ENCODE results near the gene LAMC3.
"Not testable (repeated sequence)": the region's sequence is repeated elsewhere in the genome, so short reads cannot be mapped to it uniquely, and the experiment has no call there.

The LAMC3 gene

DNA sequence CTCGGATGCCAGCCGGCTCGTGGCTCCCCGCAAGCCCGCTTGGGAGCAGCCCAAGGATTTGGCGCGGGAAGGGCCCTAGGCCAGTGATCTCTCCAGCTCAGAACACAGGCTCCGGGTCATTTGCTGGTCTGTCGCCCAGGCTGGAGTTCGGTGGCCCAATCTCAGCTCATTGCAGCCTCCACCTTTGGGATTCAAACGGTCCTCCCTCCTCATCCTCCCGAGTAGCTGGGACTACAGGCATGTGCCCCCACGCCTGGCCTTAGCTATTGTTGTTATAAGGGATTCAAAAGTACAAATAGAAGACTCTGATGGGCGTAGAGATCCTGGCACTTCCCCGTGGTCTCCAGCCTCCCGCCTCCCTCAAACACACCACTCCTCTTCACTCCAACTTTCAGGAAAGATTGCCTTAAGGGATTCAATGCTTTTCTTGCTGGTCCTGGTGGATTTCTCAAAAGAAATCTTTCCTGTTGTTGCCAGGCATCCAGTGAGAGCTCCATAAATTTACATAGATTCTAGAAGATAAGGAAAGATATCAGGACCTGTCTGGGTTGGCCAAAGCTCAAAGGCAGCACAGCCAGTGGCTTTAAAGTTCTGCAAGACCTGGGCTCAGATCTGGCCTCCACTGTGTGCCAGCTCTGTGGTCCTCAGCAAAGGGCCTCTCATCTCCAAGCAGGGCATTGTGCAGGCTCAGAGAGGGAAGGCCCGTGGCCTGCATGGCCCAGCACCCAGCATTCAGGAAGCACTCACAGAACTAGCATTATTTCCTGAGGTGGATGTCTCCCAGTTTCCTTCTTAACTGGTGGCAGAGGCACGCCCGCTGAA is 88.4 kb downstream of the LAMC3 start:
- DNase-seq (ENCODE audit: low read depth) = no peak

GRCh38 chr9:131097948-131098278 is 88.9 kb downstream of the LAMC3 start:
- no peak for DNase-seq (ENCODE audit: low read depth)

GRCh38 chr9:131098391-131099101 is 89.6 kb downstream of the LAMC3 start:
- DNase-seq (ENCODE audit: low read depth) = no peak

- no peak for DNase-seq (ENCODE audit: low read depth)
Observed at GRCh38 chr9:131099102-131099606, 90.2 kb downstream of the LAMC3 start.

DNA sequence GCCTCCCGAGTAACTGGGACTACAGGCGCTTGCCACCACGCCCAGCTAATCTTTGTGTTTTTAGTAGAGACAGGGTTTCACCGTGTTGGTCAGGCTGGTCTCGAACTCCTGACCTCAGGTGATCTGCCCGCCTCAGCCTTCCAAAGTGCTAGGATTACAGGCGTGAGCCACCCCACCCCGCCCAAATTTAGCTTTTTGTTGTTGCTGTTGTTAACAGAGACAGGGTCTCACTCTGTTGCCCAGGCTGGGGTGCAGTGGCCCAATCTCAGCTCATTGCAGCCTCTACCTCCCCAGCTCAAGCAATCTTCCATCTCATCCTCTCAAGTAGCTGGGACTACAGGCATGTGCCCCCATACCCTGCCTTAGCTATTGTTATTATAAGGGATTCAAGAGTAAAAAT is 90.9 kb downstream of the LAMC3 start:
- not testable (repeated sequence) for DNase-seq (ENCODE audit: low read depth)

- no peak for DNase-seq (ENCODE audit: low read depth)
Observed at GRCh38 chr9:131100445-131100844, 91.5 kb downstream of the LAMC3 start.

- no peak for DNase-seq (ENCODE audit: low read depth)
Observed at GRCh38 chr9:131101207-131101964, 92.4 kb downstream of the LAMC3 start.

- no peak for DNase-seq (ENCODE audit: low read depth)
Observed at GRCh38 chr9:131103024-131103423, 94.0 kb downstream of the LAMC3 start.

DNA sequence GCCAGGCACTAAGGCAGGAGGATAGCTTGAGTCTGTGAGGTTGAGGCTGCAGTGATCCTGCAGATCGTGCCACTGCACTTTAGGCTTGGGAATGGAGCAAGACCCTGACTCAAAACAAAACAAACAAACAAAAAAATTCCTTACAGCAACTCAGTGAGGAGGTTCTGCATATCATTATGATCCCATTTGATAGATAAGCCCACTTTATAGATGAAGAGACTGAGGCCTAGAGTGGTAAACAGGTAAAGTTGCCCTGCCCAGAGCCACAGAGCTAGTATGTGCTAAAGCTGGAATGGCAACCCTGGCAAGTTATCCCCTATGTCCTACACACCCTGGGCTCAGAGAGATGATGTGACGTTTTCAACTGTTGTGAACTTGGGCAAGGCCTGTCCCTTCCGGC is 94.6 kb downstream of the LAMC3 start:
- DNase-seq (ENCODE audit: low read depth) = no peak

DNA sequence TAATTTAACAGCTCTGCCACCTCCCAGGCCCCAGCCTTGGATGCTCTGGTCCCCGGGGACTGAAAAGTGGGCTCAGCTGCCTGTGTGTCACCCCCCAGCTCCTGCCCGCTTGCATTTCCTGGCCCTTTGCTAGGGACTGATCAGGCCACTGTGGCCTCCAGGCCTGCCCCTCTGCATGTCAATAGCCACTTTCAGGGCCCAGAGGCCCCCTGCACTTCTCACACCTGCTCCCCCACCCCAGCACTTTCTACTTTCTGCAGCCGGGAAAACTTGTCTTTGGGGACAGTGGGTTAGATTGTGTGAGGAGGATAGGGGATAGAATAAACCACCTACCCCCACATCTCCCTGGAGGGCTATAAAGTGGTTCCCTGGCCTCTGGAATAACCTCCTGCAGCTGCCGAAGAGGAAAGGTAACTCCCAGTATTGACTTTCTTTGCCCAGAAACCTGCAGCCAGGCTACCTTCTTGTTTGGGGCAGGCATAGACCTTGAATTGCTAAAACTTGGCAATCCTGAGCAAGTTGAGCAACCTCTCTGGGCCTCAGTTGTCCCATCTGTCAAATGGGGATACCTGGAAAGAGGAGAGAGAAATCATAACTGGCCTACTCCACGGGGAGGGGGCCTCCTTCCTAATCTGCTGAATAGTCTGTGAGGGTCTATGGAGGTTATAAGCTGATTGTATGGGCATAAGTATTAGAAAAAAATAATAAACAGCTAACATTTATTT is 95.2 kb downstream of the LAMC3 start:
- DNase-seq (ENCODE audit: low read depth) = no peak

DNA sequence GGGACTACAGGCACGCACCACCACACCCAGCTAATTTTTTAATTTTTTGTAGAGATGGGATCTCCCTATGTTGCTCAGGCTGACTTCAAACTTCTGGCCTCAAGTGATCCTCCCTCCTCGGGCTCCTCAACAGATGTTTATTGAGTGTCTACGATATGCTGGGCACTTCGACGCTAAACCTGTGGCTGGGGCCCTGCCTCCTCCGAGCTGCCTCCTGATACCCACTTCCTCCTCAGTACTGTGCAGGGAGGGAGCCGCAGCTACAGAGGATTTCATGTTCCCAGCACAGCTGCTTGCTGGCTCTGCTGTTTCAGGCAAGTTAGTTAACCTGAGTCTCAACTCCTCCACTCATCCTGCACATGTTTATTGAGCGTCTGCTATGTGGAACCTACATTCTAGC is 97.0 kb downstream of the LAMC3 start:
- DNase-seq (ENCODE audit: low read depth) = no peak

- DNase-seq (ENCODE audit: low read depth) = no peak
Observed at GRCh38 chr9:131107760-131108159, 98.8 kb downstream of the LAMC3 start.

DNA sequence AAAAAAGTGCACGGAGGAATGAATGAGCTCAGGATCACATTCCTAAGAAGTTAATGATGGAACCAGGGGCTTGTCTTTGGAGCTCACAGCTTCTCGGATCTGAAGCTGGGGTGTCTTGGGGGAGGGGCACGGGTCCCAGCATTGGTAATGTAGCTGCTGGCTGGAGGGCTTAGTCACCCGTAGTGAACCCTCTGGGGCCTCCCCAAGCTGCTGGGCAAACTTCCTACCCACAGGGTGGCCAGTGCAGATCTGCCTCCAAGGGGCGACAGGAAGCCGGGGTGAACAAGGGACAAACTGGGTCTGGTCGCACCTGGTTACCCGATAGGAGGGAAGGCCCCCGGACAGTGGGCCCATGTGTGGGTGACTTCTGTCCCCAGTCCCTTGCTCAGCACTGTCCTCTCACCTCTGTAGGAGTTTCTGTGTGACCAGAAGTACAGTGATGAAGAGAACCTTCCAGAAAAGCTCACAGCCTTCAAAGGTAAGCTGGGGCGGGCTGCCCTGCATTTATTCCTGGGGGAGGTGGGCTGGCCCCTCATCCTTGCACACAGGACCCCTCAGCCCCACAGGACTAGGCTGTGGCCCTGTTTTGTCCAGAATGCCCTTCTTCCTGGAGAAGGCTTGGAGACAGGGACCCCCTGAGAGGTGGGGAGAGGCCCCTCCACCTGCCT is 102.3 kb downstream of the LAMC3 start:
- no peak for DNase-seq (ENCODE audit: low read depth)

GRCh38 chr9:131111854-131112311 is 102.9 kb downstream of the LAMC3 start:
- DNase-seq (ENCODE audit: low read depth) = no peak

DNA sequence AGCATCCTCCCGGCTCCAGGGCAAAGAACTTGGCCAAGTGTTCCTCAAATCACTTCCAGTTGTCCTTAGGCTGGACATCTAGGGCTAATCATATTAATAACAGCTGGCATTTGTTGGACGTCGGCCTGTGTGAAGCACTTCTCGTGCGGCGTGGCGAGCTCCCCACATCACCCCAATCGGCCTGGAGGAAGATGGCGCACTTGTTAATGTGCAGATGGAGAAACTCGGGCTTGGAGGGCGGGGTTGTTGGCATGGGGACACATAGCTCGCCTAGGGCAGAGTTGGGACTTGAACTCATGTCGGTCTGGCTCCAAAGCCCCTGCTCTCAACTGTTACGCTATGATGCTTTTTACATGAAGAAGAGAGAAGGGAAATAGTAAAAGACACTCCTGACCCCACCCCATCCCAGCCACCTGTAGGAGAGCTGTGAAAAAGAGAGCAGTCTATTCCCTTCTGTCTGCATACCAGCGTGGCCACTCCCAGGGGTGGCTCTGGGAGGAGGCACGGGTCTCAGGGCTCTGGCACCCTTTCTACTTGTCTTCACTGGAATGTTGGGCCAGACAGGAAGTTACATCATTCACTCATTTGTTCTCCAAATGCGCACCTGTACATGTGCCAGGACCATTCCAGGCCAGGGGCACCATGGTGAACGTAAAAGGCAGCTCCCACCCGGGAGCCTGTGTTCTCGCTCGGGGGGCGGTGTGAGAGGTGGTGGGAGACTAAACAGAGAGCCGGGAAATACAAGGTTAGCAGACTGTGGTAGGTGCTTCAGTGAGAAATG is 103.6 kb downstream of the LAMC3 start:
- no peak for DNase-seq (ENCODE audit: low read depth)

- no peak for DNase-seq (ENCODE audit: low read depth)
Observed at GRCh38 chr9:131113655-131114054, 104.7 kb downstream of the LAMC3 start.

DNA sequence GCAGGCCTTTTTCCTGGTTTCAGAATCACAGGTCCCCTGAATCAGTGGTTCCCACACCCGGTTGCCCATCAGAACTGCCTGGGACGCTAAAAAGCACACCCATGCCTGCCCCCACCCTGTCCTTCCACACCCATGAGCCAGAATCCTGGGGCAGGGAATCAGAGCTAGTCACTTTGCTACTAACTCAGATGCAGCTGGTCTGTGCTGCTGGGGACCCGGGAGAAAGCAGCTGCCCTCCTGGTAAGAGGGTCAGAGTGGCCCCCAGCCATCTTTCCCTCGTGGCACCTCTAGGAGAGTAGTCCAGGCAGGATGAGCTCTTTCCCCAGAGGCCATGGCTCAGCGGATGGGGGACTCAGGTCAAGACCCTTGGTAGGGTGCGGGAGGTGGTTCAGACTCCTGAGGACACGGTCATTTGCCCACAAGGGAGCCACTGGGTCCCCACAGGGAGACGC is 105.1 kb downstream of the LAMC3 start:
- no peak for DNase-seq (ENCODE audit: low read depth)

DNA sequence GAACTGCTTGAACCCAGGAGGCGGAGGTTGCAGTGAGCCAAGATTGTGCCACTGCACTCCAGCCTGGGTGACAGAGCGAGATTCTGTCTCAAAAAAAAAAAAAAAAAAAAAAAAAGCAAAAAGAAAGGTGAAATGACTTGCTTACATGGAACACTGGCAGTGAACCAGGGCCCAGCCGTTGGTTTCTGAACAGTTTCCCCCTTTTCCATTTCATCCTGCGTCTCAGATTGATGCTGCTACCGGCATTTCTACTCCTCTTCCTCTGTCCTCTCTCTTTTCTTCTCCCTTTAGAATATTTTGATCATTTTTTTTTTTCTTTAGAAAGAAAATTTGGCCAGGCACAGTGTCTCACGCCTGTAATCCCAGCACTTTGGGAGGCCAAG is 106.4 kb downstream of the LAMC3 start:
- not testable (repeated sequence) for DNase-seq (ENCODE audit: low read depth)

DNA sequence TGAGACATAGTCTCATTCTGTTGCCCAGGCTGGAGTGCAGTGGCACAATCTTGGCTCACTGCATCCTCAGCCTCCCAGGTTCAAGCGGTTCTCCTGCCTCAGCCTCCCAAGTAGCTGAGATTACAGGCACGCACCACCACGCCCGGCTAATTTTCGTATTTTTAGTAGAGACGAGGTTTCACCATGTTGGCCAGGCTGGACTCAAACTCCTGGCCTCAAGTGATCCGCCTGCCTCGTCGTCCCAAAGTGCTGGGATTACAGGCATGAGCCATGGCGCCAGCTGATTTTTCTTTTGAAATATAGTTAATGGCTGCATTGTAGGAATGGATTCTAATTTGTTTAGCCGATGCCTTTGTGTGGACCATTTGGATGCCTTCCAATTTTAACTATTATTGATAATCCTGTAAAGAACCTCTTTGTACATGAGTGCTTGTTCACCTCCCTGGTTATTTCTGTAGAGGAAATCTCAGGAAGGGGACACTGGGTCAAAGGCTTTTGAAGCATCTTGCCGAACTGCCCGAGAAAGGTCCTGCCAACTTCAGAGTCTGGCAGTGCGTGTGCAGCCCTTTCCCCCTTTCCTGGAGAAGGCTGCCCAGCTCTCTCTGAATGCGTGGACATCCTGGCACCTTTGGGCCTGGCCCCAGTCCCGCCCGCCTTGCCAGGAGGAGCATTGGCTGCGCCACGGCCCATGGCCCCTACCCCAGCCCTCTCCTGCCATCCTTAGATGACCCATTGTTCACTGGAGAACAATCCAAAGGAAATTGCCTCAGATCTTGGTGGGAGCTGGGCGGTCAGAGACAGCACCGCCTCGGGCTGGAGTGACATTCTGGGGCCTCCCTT is 107.5 kb downstream of the LAMC3 start:
- DNase-seq (ENCODE audit: low read depth) = no peak

All from GM04504 (cell line).